Left lobe of liver (tissue), 2 donors: Measurements from ENCODE around the gene VWA8. TPM values are rescaled to one million over a fixed set of nuclear protein-coding genes. Genes with fewer than 3 reads are reported as not detected.
"Not testable (repeated sequence)": the region's sequence is repeated elsewhere in the genome, so short reads cannot be mapped to it uniquely, and the experiment has no call there.

Source experiments
- ATAC-seq: fragments of 200-7000 bp; cut with Tn5 transposase; one replicate; pipeline ENCODE4 v1.9.1; 2020; ENCODE audit warnings: mild to moderate bottlenecking, moderate library complexity
- DNase-seq: peaks from one replicate; pipeline ENCODE4 v3.0.0-alpha.2; 2020; ENCODE audit warnings: low spot score
- total RNA-seq: library from RNA; stranded (reverse); gene quantifications from one replicate; pipeline ENCODE4 v1.2.1, GENCODE V29; 2021
- donor health status: DM: no; HTN: no; CAD: no; lungs with moderate emphysema.
- donor health status: DM: no; HTN: yes; CAD: no.

Gene VWA8
- total RNA-seq, 1 donor from 2014 or later: 24.8 TPM

DNA sequence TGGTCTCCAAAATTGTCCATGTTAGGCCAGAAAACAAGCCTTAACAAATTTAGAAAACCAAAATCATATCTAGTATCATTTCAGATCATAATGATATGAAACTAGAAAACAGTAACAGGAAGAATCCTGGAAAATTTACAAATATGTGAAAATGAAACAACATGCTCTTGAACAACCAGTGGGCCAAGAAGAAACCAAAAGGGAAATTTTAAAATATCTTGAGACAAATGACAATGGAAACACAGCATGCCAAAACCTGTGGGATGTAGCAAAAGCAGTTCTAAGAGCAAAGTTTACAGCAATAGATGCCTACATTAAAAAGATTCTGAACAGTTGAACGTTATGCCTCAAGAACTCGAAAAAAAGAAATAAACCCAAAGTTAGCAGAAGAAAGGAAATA, 32.6 kb downstream of the VWA8 start:
- ATAC-seq (no peak), DNase-seq (no peak)

GRCh38 chr13:41925014-41925413, 35.9 kb downstream of the VWA8 start:
- ATAC-seq (no peak), DNase-seq (no peak)

GRCh38 chr13:41922894-41923293, 38.0 kb downstream of the VWA8 start:
- ATAC-seq, DNase-seq: not testable (repeated sequence)

- DNase-seq (no peak), ATAC-seq (peak; percentile 34)
These were observed 41.0 kb downstream of the VWA8 start for GRCh38 chr13:41919741-41920487.

DNA sequence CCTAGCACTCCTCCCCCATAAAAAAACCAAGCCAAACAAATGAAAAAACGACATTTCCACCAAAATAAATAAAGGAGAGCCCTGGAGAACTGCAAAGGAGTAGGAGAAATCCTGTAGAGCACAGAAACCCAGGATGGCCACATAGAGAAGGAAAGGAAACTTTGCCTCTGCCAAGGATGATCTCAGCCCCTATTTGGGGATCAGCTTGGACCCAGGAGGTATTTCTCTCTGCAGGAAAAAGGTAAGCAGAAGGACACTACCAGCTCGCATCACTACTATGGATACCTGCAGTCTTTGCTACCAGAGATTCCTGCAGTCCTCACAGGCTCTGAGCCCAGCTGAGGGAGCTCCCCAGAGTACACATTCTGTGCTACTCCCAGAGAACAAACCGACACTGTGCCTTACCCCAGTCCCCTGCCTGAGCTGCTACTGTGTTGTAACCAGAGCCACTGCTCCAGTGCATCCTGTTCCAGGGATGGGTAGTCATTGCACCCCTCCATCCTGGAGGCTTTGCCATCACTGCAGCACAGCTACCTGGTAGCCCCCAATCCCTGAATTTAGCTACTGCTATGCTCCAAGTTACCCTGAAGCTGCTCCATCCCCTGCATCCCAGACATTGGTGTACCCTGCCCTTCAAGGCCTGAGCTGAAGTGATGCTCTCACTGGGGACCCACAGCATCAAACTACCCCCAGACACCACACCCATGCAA, 41.7 kb downstream of the VWA8 start:
- ATAC-seq: peak; percentile 40
- no peak for DNase-seq

DNA sequence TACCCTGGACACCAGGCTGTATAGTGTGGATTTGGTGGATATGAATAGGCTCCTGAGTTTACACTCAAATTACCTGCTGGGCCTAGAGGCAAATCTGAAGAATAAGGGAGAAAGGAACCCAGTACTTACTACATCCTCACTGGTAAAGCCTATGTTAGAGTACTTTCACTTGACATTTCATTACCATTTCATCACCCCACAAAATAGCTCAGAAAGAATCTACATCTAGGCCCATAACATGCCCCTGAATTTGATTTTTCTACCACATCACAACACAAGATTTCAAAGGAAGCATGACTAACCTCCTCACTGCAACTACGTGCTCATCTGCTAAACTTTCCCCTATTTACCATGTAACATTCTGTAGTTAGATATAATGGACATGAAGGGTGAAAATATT, 43.3 kb downstream of the VWA8 start:
- ATAC-seq: no peak
- no peak for DNase-seq

GRCh38 chr13:41916173-41916954, 44.5 kb downstream of the VWA8 start:
- ATAC-seq (no peak), DNase-seq (no peak)

GRCh38 chr13:41915081-41915480, 45.8 kb downstream of the VWA8 start:
- DNase-seq (no peak), ATAC-seq (peak; percentile 9)

DNA sequence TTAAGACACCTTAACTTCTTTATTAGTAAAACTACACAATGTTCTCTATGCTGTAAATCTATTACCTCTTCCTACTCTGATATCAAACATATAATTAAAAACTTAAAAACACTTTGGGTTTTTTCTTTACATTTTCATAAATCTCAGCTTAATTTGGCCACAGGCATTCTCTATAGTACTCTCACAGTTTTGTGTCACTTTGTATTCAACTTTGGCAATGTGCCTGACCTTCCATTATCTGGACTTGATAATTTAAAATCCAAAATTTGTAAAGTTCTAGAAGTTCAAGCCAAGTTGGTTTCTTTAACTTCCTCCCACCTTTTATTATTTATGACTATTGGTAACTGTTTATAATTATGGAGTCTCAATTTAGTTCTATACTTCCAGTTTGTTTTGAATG, 46.4 kb downstream of the VWA8 start:
- ATAC-seq: no peak
- DNase-seq: no peak

DNA sequence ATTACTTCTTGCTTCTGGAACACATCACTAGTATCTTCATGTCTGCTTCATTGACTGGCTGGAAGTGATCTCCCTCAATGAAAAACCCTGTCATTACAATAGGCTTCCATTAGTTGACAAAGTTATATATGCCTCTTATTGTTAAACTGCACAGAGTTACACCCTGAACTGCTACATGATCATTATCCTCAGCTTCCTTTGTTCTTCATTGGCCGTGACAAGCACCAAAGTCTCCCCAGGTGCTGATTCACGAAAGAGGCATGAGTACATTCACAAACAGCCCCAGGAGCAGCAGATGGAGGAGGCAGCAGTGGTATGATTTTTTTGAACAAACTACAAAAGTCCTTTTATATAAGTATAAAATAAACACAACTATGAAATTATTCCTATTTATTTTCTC, 51.4 kb downstream of the VWA8 start:
- DNase-seq (no peak), ATAC-seq (no peak)

GRCh38 chr13:41905600-41906254, 55.2 kb downstream of the VWA8 start:
- ATAC-seq: peak; percentile 95
- DNase-seq: no peak

- DNase-seq: no peak
These were observed 60.0 kb downstream of the VWA8 start for GRCh38 chr13:41900918-41901317.

DNA sequence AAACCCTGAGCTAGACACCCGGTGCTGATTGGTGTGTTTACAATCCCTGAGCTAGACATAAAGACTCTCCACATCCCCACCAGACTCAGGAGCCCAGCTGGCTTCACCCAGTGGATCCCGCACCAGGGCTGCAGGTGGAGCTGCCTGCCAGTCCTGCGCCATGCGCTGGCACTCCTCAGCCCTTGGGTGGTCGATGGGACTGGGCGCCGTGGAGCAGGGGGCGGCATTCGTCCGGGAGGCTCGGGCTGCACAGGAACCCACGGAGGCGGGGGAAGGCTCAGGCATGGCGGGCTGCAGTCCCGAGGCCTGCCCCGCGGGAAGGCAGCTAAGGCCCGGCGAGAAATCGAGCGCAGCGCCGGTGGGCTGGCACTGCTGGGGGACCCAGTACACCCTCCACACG, 62.5 kb downstream of the VWA8 start:
- not testable (repeated sequence) for DNase-seq, ATAC-seq

More at GRCh38 chr13:41900918-41901317, 60.0 kb downstream of the VWA8 start:
- ATAC-seq: peak; percentile 26

DNA sequence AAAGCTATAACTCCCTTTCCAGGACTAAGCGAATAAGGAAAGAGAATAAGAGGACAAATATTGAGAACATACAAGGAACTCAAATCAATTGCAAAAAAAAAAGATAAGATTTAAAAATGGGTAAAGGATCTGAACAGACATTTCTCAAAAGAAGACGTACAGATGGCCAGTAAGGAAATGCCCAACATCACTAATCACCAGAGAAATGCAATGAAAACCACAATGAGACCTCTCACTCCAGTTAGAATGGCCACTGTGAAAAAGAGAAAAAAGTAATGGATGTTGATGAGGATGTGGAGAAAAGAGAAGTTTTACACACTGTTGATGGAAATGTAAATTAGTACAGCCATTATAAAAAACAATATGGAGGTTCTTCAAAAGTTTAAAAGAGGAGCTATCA, 63.8 kb downstream of the VWA8 start:
- DNase-seq (no peak), ATAC-seq (no peak)

GRCh38 chr13:41895478-41895877, 65.4 kb downstream of the VWA8 start:
- DNase-seq (no peak), ATAC-seq (no peak)

DNA sequence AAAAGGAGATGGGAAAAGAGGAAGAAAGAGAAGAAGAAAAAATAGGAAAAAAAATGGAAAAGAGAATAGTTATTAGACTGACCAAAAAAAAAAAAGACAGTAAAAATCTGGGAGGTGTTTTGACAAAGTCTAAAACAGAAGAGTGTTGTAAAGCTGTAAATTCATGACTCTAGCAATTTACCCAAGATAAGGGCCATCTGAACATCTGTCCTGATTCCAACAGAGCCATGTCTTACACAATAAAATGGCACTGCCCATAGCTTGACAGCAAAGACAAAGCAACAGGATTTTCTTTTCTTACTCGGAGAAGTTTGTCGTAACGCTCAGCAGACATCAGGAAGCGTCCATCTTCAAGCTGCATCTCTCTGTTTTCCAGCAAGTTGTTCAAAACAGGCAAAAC, 69.8 kb downstream of the VWA8 start:
- DNase-seq: no peak

GRCh38 chr13:41883147-41883546, 77.8 kb downstream of the VWA8 start:
- DNase-seq: no peak
- ATAC-seq: no peak

More for the DNA sequence above, 69.8 kb downstream of the VWA8 start:
- ATAC-seq: no peak

GRCh38 chr13:41881890-41882289, 79.0 kb downstream of the VWA8 start:
- not testable (repeated sequence) for DNase-seq

DNA sequence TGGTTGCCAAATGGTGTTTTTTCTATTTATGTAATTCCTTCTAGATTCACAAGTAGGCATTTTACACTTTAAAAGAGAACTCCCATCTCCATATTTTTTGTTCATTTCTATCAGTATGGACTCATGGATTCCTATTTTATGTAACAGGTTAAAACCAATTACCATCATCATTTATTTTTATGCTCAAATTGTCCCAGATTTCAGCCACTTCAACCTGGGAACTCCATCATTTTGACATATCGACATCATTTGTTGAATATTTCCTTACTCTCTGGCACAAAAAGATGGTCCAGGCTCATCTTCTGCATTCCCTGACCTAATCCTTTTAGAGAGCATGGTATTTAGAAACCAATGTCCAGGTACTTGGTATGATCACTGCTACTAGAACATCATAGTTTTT, 79.9 kb downstream of the VWA8 start:
- DNase-seq (no peak), ATAC-seq (no peak)

More at GRCh38 chr13:41881890-41882289, 79.0 kb downstream of the VWA8 start:
- ATAC-seq: not testable (repeated sequence)

DNA sequence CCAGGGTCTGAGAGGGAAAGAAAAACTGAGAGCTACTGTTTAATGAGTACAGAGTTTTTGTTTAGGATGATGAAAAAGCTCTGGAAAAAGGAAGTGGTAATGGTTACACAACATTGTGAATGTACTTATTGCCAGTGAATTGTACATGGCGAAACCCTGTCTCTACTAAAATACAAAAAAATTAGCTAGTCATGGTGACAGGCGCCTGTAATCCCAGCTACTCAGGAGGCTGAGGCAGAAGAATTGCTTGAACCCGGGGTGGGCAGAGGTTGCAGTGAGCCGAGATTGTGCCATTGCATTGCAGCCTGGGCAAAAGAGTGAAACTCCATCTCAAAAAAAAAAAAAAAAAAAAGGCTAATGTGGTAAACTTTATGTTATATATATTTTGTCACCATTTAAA, 96.3 kb downstream of the VWA8 start:
- no peak for DNase-seq
- ATAC-seq: peak; percentile 23

- not testable (repeated sequence) for DNase-seq, ATAC-seq
These were observed 98.2 kb downstream of the VWA8 start for GRCh38 chr13:41862659-41863058.
